Right forelimb (tissue), 1 donor: ENCODE data around the gene HCAR3.
"Not testable (repeated sequence)": the region's sequence is repeated elsewhere in the genome, so short reads cannot be mapped to it uniquely, and the experiment has no call there.

Experiments
- DNase-seq: peaks from one replicate; pipeline ENCODE4 v3.0.0-alpha.2; 2018

The HCAR3 gene

GRCh38 chr12:122721057-122721545 is 4.5 kb upstream of the HCAR3 start:
- DNase-seq: no peak

- DNase-seq: not testable (repeated sequence)
Observed at GRCh38 chr12:122715211-122715610, 1.4 kb downstream of the HCAR3 start.

- DNase-seq: not testable (repeated sequence)
Observed at GRCh38 chr12:122713491-122714188, 3.0 kb downstream of the HCAR3 start.

GRCh38 chr12:122711266-122711665 is 5.3 kb downstream of the HCAR3 start:
- DNase-seq: not testable (repeated sequence)

GRCh38 chr12:122710341-122710740 is 6.3 kb downstream of the HCAR3 start:
- DNase-seq: not testable (repeated sequence)

- not testable (repeated sequence) for DNase-seq
Observed at GRCh38 chr12:122709287-122709686, 7.3 kb downstream of the HCAR3 start.

GRCh38 chr12:122703841-122704240 is 12.8 kb downstream of the HCAR3 start:
- DNase-seq: not testable (repeated sequence)

GRCh38 chr12:122702890-122703611 is 13.6 kb downstream of the HCAR3 start, which contains the start of gene HCAR2:
Gene HCAR2, minus strand, starts transcription at chr12:122703357. Its CDS starts 74 bp downstream, at chr12:122703283.
- DNase-seq: not testable (repeated sequence)

- DNase-seq: not testable (repeated sequence)
Observed at GRCh38 chr12:122701481-122701880, 15.1 kb downstream of the HCAR3 start.

GRCh38 chr12:122700038-122700710 is 16.4 kb downstream of the HCAR3 start:
- not testable (repeated sequence) for DNase-seq

- DNase-seq: not testable (repeated sequence)
Observed at GRCh38 chr12:122696922-122697321, 19.7 kb downstream of the HCAR3 start.

GRCh38 chr12:122691566-122691965 is 25.0 kb downstream of the HCAR3 start:
- no peak for DNase-seq

GRCh38 chr12:122688291-122688690 is 28.3 kb downstream of the HCAR3 start:
- no peak for DNase-seq

- DNase-seq: no peak
Observed at GRCh38 chr12:122687086-122687485, 29.5 kb downstream of the HCAR3 start.

- no peak for DNase-seq
Observed at GRCh38 chr12:122686538-122686937, 30.1 kb downstream of the HCAR3 start.

GRCh38 chr12:122684297-122684813 is 32.3 kb downstream of the HCAR3 start:
- no peak for DNase-seq

- no peak for DNase-seq
Observed at GRCh38 chr12:122681814-122682213, 34.8 kb downstream of the HCAR3 start.

- not testable (repeated sequence) for DNase-seq
Observed at GRCh38 chr12:122680989-122681388, 35.6 kb downstream of the HCAR3 start.

- DNase-seq: not testable (repeated sequence)
Observed at GRCh38 chr12:122676781-122677180, 39.8 kb downstream of the HCAR3 start.

GRCh38 chr12:122676015-122676414 is 40.6 kb downstream of the HCAR3 start:
- DNase-seq: not testable (repeated sequence)

- DNase-seq: no peak
Observed at GRCh38 chr12:122672515-122672914, 44.1 kb downstream of the HCAR3 start.

GRCh38 chr12:122669397-122670070 is 47.1 kb downstream of the HCAR3 start:
- DNase-seq: no peak
